Measurements from ENCODE around the gene HIRA. TPM values are rescaled to one million over a fixed set of nuclear protein-coding genes. Genes with fewer than 3 reads are reported as not detected.
"Not testable (repeated sequence)": the region's sequence is repeated elsewhere in the genome, so short reads cannot be mapped to it uniquely, and the experiment has no call there.

Gene HIRA
- total RNA-seq, 2 experiments from 2014 or later = 45.0 to 51.2 TPM

GRCh38 chr22:19329454-19329853 is 102.1 kb downstream of the HIRA start:
- Mint-ChIP-seq H3K4me1 (no peaks in the 10 kb centered on the region), H3K27ac (no peak overlapping the region), H3K4me3 (no peak overlapping the region), H3K27me3 (no peaks in the 10 kb centered on the region), H3K9me3 (peaks cover 8% of the 10 kb centered on the region), H3K36me3 (ENCODE audit: low read depth) (peaks cover 58% of the 10 kb centered on the region)
- POLR2A ChIA-PET = no interaction called here
- no peak for DNase-seq
- CTCF ChIA-PET = no interaction called here

- peaks cover 23% of the 10 kb centered on the region for H3K36me3 Mint-ChIP-seq (ENCODE audit: low read depth)
- no peaks in the 10 kb centered on the region for H3K4me1 Mint-ChIP-seq
- H3K9me3 Mint-ChIP-seq = no peaks in the 10 kb centered on the region
- H3K27me3 Mint-ChIP-seq = peaks cover 1% of the 10 kb centered on the region
- ChIA-PET POLR2A (no interaction called here), CTCF (interaction anchor here (1.1 kb wide), 1 partner anchor 40 kb away, joined by 3 read pairs; no protein-coding TSS in a partner anchor)
- no peak overlapping the region for H3K4me3 Mint-ChIP-seq
- no peak for DNase-seq
- no peak overlapping the region for H3K27ac Mint-ChIP-seq
Observed at GRCh38 chr22:19325296-19325948, 106.1 kb downstream of the HIRA start.

- DNase-seq; H3K36me3 Mint-ChIP-seq (ENCODE audit: low read depth); POLR2A ChIA-PET; CTCF ChIA-PET; H3K4me3 Mint-ChIP-seq; H3K27me3 Mint-ChIP-seq; H3K9me3 Mint-ChIP-seq; H3K4me1 Mint-ChIP-seq; H3K27ac Mint-ChIP-seq: not testable (repeated sequence)
Observed at GRCh38 chr22:19323420-19323819, 108.1 kb downstream of the HIRA start.

GRCh38 chr22:19321757-19322156 is 109.8 kb downstream of the HIRA start:
- DNase-seq = no peak
- Mint-ChIP-seq H3K9me3 (peaks cover 13% of the 10 kb centered on the region), H3K27ac (no peak overlapping the region), H3K4me1 (no peaks in the 10 kb centered on the region), H3K27me3 (peaks cover 6% of the 10 kb centered on the region), H3K4me3 (no peak overlapping the region), H3K36me3 (ENCODE audit: low read depth) (peaks cover 3% of the 10 kb centered on the region)
- CTCF ChIA-PET = no interaction called here
- POLR2A ChIA-PET = no interaction called here

- H3K4me3 Mint-ChIP-seq; POLR2A ChIA-PET; DNase-seq; CTCF ChIA-PET; H3K4me1 Mint-ChIP-seq; H3K36me3 Mint-ChIP-seq (ENCODE audit: low read depth); H3K27me3 Mint-ChIP-seq; H3K27ac Mint-ChIP-seq: not testable (repeated sequence)
- peaks cover 22% of the 10 kb centered on the region for H3K9me3 Mint-ChIP-seq
Observed at GRCh38 chr22:19320136-19320535, 111.4 kb downstream of the HIRA start.

- POLR2A ChIA-PET = no interaction called here
- H3K27ac Mint-ChIP-seq = no peak overlapping the region
- DNase-seq = no peak
- H3K4me3 Mint-ChIP-seq = no peak overlapping the region
- H3K4me1 Mint-ChIP-seq = no peaks in the 10 kb centered on the region
- H3K27me3 Mint-ChIP-seq = peaks cover 7% of the 10 kb centered on the region
- CTCF ChIA-PET = no interaction called here
- H3K9me3 Mint-ChIP-seq = peaks cover 23% of the 10 kb centered on the region
- H3K36me3 Mint-ChIP-seq (ENCODE audit: low read depth) = peaks cover 6% of the 10 kb centered on the region
Observed at GRCh38 chr22:19319281-19319680, 112.3 kb downstream of the HIRA start.

GRCh38 chr22:19317865-19318264 is 113.7 kb downstream of the HIRA start:
- Mint-ChIP-seq H3K36me3 (ENCODE audit: low read depth) (peaks cover 6% of the 10 kb centered on the region), H3K9me3 (peaks cover 24% of the 10 kb centered on the region), H3K27ac (no peak overlapping the region), H3K4me3 (no peak overlapping the region), H3K27me3 (peaks cover 7% of the 10 kb centered on the region), H3K4me1 (no peaks in the 10 kb centered on the region)
- ChIA-PET POLR2A (interaction anchor here (0.7 kb wide), 1 partner anchor 174 kb away, joined by 4 read pairs; the partner anchor contains the start of gene ESS2), CTCF (interaction anchor here (0.6 kb wide), 1 partner anchor 1575 kb away, joined by 3 read pairs; no protein-coding TSS in a partner anchor)
- DNase-seq = no peak

- H3K36me3 Mint-ChIP-seq (ENCODE audit: low read depth) = no peaks in the 10 kb centered on the region
- CTCF ChIA-PET = no interaction called here
- H3K9me3 Mint-ChIP-seq = no peaks in the 10 kb centered on the region
- H3K4me3 Mint-ChIP-seq = no peak overlapping the region
- POLR2A ChIA-PET = no interaction called here
- no peak for DNase-seq
- H3K27ac Mint-ChIP-seq = no peak overlapping the region
- peaks cover 2% of the 10 kb centered on the region for H3K27me3 Mint-ChIP-seq
- no peaks in the 10 kb centered on the region for H3K4me1 Mint-ChIP-seq
Observed at GRCh38 chr22:19307872-19308271, 123.7 kb downstream of the HIRA start.

- H3K27me3 Mint-ChIP-seq; H3K9me3 Mint-ChIP-seq; H3K36me3 Mint-ChIP-seq (ENCODE audit: low read depth); CTCF ChIA-PET; H3K27ac Mint-ChIP-seq; POLR2A ChIA-PET; H3K4me1 Mint-ChIP-seq; DNase-seq; H3K4me3 Mint-ChIP-seq: not testable (repeated sequence)
Observed at GRCh38 chr22:19306535-19306934, 125.0 kb downstream of the HIRA start.

- no peak overlapping the region for H3K4me3 Mint-ChIP-seq
- DNase-seq = no peak
- no peak overlapping the region for H3K27ac Mint-ChIP-seq
- H3K9me3 Mint-ChIP-seq = no peaks in the 10 kb centered on the region
- H3K27me3 Mint-ChIP-seq = peaks cover 2% of the 10 kb centered on the region
- no peaks in the 10 kb centered on the region for H3K4me1 Mint-ChIP-seq
- no peaks in the 10 kb centered on the region for H3K36me3 Mint-ChIP-seq (ENCODE audit: low read depth)
- POLR2A ChIA-PET = no interaction called here
- CTCF ChIA-PET = no interaction called here
Observed at GRCh38 chr22:19304547-19304946, 127.0 kb downstream of the HIRA start.

- Mint-ChIP-seq H3K4me3 (no peak overlapping the region), H3K36me3 (ENCODE audit: low read depth) (no peaks in the 10 kb centered on the region), H3K4me1 (no peaks in the 10 kb centered on the region), H3K27me3 (peaks cover 2% of the 10 kb centered on the region), H3K27ac (no peak overlapping the region), H3K9me3 (no peaks in the 10 kb centered on the region)
- no peak for DNase-seq
- ChIA-PET POLR2A (no interaction called here), CTCF (no interaction called here)
Observed at GRCh38 chr22:19303785-19304184, 127.7 kb downstream of the HIRA start.

- no peaks in the 10 kb centered on the region for H3K9me3 Mint-ChIP-seq
- H3K4me3 Mint-ChIP-seq = no peak overlapping the region
- H3K27ac Mint-ChIP-seq = no peak overlapping the region
- H3K36me3 Mint-ChIP-seq (ENCODE audit: low read depth) = no peaks in the 10 kb centered on the region
- POLR2A ChIA-PET = no interaction called here
- no peak for DNase-seq
- peaks cover 13% of the 10 kb centered on the region for H3K27me3 Mint-ChIP-seq
- peaks cover 13% of the 10 kb centered on the region for H3K4me1 Mint-ChIP-seq
- CTCF ChIA-PET = interaction anchor here (1.5 kb wide), 1 partner anchor 8 kb away, joined by 3 read pairs; no protein-coding TSS in a partner anchor
Observed at GRCh38 chr22:19295733-19296132, 135.8 kb downstream of the HIRA start.

GRCh38 chr22:19292458-19293230 is 138.9 kb downstream of the HIRA start:
- no peak for DNase-seq
- Mint-ChIP-seq H3K4me3 (peak overlapping the region; percentile 84), H3K27ac (peak overlapping the region; percentile 81), H3K36me3 (ENCODE audit: low read depth) (no peaks in the 10 kb centered on the region), H3K27me3 (peaks cover 42% of the 10 kb centered on the region), H3K9me3 (no peaks in the 10 kb centered on the region), H3K4me1 (peaks cover 27% of the 10 kb centered on the region)
- POLR2A ChIA-PET = no interaction called here
- CTCF ChIA-PET = interaction anchor here (1.1 kb wide), 1 partner anchor 9 kb away, joined by 3 read pairs; no protein-coding TSS in a partner anchor
